Smooth muscle cell (in vitro differentiated cells): ENCODE measurements around the gene ITGA4. TPM values are rescaled to one million over a fixed set of nuclear protein-coding genes. Genes with fewer than 3 reads are reported as not detected.

Experiments
- DNase-seq: peaks from one replicate; lab custom pipeline; 2025; ENCODE audit not compliant: unreplicated experiment; lab: John Stamatoyannopoulos, UW
- H2AFZ ChIP-seq: fragments of 200-600 bp; sonication (generic); 2 replicates; pipeline ENCODE4 v1.6.0; 2016; ENCODE audit warnings: antibody characterized with exemption, low read depth, mild to moderate bottlenecking
- H3F3A ChIP-seq: fragments of 200-600 bp; sonication (generic); 2 replicates; pipeline ENCODE4 v1.6.0; 2017; ENCODE audit warnings: antibody characterized with exemption, low read depth
- H3K27ac ChIP-seq: fragments of 200-600 bp; sonication (generic); 2 replicates; pipeline ENCODE4 v1.5.1; 2016; ENCODE audit warnings: low read depth, mild to moderate bottlenecking
- H3K27me3 ChIP-seq: fragments of 200-600 bp; sonication (generic); 2 replicates; pipeline ENCODE4 v1.6.1; 2016; ENCODE audit warnings: low read depth, mild to moderate bottlenecking
- H3K36me3 ChIP-seq: fragments of 200-600 bp; sonication (generic); 2 replicates; pipeline ENCODE4 v1.5.1; 2016; ENCODE audit warnings: low read depth
- H3K4me1 ChIP-seq: fragments of 200-600 bp; sonication (generic); 2 replicates; pipeline ENCODE4 v1.5.1; 2016; ENCODE audit warnings: low read depth
- H3K4me2 ChIP-seq: fragments of 200-600 bp; sonication (generic); 2 replicates; pipeline ENCODE4 v1.6.0; 2016; ENCODE audit warnings: mild to moderate bottlenecking
- H3K4me3 ChIP-seq: fragments of 200-600 bp; sonication (generic); 2 replicates; pipeline ENCODE4 v1.5.1; 2016; ENCODE audit warnings: mild to moderate bottlenecking
- H3K79me2 ChIP-seq: fragments of 200-600 bp; sonication (generic); 2 replicates; pipeline ENCODE4 v1.6.0; 2016; ENCODE audit warnings: low read depth, mild to moderate bottlenecking
- H3K9ac ChIP-seq: fragments of 200-600 bp; sonication (generic); 2 replicates; pipeline ENCODE4 v1.6.0; 2016; ENCODE audit warnings: low read depth
- H3K9me3 ChIP-seq: fragments of 200-600 bp; sonication (generic); replicated peaks from 2 replicates; pipeline ENCODE4 v1.5.1; 2016; ENCODE audit warnings: low read depth
- H4K20me1 ChIP-seq: fragments of 200-600 bp; sonication (generic); 2 replicates; pipeline ENCODE4 v1.6.0; 2016; ENCODE audit warnings: low read depth
- WGBS: methylation state at CpG from one replicate; pipeline ENCODE4 v1.1.7; 2016; ENCODE audit warnings: low lambda C conversion rate; 5-methylcytosine and 5-hydroxymethylcytosine counted together
- polyA plus RNA-seq: library from polyadenylated mRNA; unstranded; fragments of >200 nt; fragmentation: Nextera tagmentation; extraction: Ambion mirVana; gene quantifications from 2 replicates; pipeline ENCODE4 v1.2.1, GENCODE V29; 2016
- total RNA-seq: library from RNA; depleted of rRNA; stranded (reverse); fragments of >200 nt; gene quantifications from 2 replicates; pipeline ENCODE4 v1.2.3, GENCODE V29; 2014
- TF ChIP-seq, protein P1 (sequence below): fragments of 200-600 bp; sonication (generic); IDR thresholded peaks from 2 replicates; pipeline ENCODE4 v1.5.1; 2017; ENCODE audit warnings: borderline replicate concordance, mild to moderate bottlenecking, antibody characterized with exemption; ENCODE audit not compliant: insufficient read depth, poor library complexity, severe bottlenecking

The ITGA4 gene
- total and polyA plus RNA-seq, 2 experiments from 2014 or later, result 7.1 to 16.3 TPM

GRCh38 chr2:181471783-181472182, 14.6 kb downstream of the ITGA4 start:
- DNase-seq, result no peak
- no peaks in the 10 kb centered on the region for H3K9me3 ChIP-seq
- TF ChIP-seq, protein P1, sequence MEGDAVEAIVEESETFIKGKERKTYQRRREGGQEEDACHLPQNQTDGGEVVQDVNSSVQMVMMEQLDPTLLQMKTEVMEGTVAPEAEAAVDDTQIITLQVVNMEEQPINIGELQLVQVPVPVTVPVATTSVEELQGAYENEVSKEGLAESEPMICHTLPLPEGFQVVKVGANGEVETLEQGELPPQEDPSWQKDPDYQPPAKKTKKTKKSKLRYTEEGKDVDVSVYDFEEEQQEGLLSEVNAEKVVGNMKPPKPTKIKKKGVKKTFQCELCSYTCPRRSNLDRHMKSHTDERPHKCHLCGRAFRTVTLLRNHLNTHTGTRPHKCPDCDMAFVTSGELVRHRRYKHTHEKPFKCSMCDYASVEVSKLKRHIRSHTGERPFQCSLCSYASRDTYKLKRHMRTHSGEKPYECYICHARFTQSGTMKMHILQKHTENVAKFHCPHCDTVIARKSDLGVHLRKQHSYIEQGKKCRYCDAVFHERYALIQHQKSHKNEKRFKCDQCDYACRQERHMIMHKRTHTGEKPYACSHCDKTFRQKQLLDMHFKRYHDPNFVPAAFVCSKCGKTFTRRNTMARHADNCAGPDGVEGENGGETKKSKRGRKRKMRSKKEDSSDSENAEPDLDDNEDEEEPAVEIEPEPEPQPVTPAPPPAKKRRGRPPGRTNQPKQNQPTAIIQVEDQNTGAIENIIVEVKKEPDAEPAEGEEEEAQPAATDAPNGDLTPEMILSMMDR, result no peak
- H3F3A ChIP-seq, result no peaks in the 10 kb centered on the region
- H3K9ac ChIP-seq, result no peak overlapping the region
- H3K79me2 ChIP-seq, result peaks cover 4% of the 10 kb centered on the region
- no peak overlapping the region for H3K4me3 ChIP-seq
- H3K4me2 ChIP-seq, result peak overlapping the region; percentile 25
- no peak overlapping the region for H2AFZ ChIP-seq
- H3K27ac ChIP-seq, result no peak overlapping the region
- H3K27me3 ChIP-seq, result no peaks in the 10 kb centered on the region
- H3K4me1 ChIP-seq, result no peaks in the 10 kb centered on the region
- H3K36me3 ChIP-seq, result no peaks in the 10 kb centered on the region
- no peaks in the 10 kb centered on the region for H4K20me1 ChIP-seq

GRCh38 chr2:181472990-181473389, 15.8 kb downstream of the ITGA4 start:
- H3K79me2 ChIP-seq, result no peaks in the 10 kb centered on the region
- H3K36me3 ChIP-seq, result no peaks in the 10 kb centered on the region
- H3K9ac ChIP-seq, result no peak overlapping the region
- H2AFZ ChIP-seq, result no peak overlapping the region
- no peaks in the 10 kb centered on the region for H3F3A ChIP-seq
- H4K20me1 ChIP-seq, result no peaks in the 10 kb centered on the region
- TF ChIP-seq, protein P1, result no peak
- DNase-seq, result no peak
- H3K4me3 ChIP-seq, result no peak overlapping the region
- H3K27ac ChIP-seq, result no peak overlapping the region
- H3K9me3 ChIP-seq, result no peaks in the 10 kb centered on the region
- no peaks in the 10 kb centered on the region for H3K27me3 ChIP-seq
- WGBS, result 91% methylated on average over 6 of the region's 6 CpGs
- no peak overlapping the region for H3K4me2 ChIP-seq
- no peaks in the 10 kb centered on the region for H3K4me1 ChIP-seq

DNA sequence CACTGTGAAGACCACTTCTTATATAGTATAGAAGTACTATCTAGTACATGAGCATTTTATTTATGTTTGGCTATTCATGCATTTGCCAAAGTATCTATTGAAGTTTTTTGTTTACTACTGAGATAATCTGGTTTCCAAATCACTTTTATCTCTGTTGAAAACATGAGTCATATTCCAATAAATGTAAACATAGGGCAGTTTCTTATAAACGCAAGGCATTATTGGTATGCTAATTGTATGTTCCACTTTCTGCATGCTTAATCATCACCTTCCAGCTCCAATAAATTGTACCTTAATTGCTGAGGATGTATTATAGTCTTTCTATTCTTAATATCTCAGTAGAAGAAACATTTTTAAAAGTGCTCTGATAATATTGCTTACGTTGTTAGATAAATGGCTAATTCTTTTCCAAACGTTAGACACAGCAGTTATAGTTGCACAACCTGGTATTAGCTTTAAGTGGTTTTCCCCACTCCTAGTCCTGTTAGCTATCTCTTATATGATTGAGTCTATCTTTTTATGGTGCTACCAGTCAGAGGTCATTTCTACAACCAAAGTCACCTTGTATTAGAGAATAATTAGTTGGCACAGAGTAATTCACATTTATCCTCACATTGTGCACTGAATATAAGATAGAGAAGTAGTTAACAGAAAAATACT, 17.2 kb downstream of the ITGA4 start:
- no peak for DNase-seq
- H3K27me3 ChIP-seq, result no peaks in the 10 kb centered on the region
- H3K9ac ChIP-seq, result no peak overlapping the region
- H2AFZ ChIP-seq, result no peak overlapping the region
- no peaks in the 10 kb centered on the region for H3K4me1 ChIP-seq
- H3K9me3 ChIP-seq, result no peaks in the 10 kb centered on the region
- no peaks in the 10 kb centered on the region for H3K36me3 ChIP-seq
- H3K4me2 ChIP-seq, result no peak overlapping the region
- no peaks in the 10 kb centered on the region for H3F3A ChIP-seq
- no peak overlapping the region for H3K4me3 ChIP-seq
- H3K79me2 ChIP-seq, result no peaks in the 10 kb centered on the region
- no peak overlapping the region for H3K27ac ChIP-seq
- WGBS, result 29% methylated on average over 3 of the region's 3 CpGs
- H4K20me1 ChIP-seq, result no peaks in the 10 kb centered on the region
- TF ChIP-seq, protein P1, result no peak

DNA sequence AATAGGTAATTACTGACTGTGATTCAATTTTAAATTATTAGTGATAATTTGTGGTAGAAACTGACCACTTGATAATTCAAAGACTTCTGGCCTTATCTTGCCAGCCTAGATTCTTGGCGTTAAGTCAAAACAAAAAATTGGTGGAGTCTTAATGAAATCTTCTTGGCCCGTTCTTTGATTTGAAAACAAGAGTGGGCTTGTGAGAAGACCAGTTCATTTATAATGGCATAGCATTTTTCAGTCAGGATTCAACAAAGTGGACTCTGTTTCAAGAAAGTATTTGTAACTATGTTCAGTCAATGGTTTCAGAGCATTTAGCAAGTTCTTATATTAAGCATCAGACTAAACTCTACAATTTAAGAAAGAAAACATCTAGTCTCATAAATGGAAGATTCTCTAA, 26.0 kb downstream of the ITGA4 start:
- H3K9me3 ChIP-seq, result no peaks in the 10 kb centered on the region
- no peak overlapping the region for H3K4me3 ChIP-seq
- no peaks in the 10 kb centered on the region for H3F3A ChIP-seq
- H3K27ac ChIP-seq, result no peak overlapping the region
- no peak overlapping the region for H3K9ac ChIP-seq
- no peaks in the 10 kb centered on the region for H3K36me3 ChIP-seq
- 92% methylated on average over 2 of the region's 2 CpGs for WGBS
- H3K4me1 ChIP-seq, result no peaks in the 10 kb centered on the region
- H3K4me2 ChIP-seq, result no peak overlapping the region
- DNase-seq, result no peak
- TF ChIP-seq, protein P1, result no peak
- no peak overlapping the region for H2AFZ ChIP-seq
- no peaks in the 10 kb centered on the region for H4K20me1 ChIP-seq
- H3K27me3 ChIP-seq, result no peaks in the 10 kb centered on the region
- H3K79me2 ChIP-seq, result no peaks in the 10 kb centered on the region
